IPS DF 4.7 (cell line): ENCODE results near the gene HOMER1.

Source experiments
- DNase-seq: peaks from one replicate; pipeline ENCODE4 v3.0.0-alpha.2; 2013; ENCODE audit warnings: low spot score; ENCODE audit errors: extremely low read depth

Gene HOMER1, protein sequence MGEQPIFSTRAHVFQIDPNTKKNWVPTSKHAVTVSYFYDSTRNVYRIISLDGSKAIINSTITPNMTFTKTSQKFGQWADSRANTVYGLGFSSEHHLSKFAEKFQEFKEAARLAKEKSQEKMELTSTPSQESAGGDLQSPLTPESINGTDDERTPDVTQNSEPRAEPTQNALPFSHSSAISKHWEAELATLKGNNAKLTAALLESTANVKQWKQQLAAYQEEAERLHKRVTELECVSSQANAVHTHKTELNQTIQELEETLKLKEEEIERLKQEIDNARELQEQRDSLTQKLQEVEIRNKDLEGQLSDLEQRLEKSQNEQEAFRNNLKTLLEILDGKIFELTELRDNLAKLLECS

DNA sequence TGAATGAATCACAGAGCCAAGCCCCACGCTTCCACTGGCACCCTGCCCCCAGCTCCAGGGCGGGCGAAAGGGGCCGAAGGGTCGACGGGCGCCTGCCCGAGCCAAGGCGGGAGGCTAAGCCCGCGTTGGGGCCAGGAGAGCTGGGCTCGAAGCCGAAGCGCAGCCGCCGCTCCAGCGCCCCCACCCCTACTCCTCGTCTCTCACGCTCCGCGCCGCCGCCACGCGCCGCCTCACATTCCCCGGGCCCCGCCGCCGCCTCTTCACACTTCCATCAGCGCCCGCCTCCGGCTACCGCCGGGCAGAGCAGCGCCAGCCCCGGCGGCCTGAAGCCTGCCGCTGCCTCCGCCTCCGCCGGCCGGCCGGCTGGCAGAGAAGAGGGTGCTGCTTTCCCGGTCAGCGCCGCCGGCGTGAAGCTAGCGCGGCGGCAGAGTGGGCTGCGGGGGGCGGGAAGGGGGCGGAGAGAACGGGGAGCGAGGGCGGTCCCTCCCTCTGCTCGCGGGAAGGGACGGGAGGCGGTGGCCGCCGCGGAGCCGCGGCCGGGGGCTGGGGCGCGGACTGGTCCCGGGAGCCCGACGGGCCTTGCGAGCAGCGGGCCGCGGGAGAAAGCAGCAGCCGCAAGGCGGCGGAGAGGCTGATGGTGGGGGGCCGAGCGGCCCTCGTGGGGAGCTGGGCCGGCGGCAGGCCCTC lies at the start of gene HOMER1:
HOMER1 (minus strand) TSS at position 431 of the 687 bp plus-strand sequence. CDS start 1,360 bp downstream, outside the sequence.
- no peak for DNase-seq

DNA sequence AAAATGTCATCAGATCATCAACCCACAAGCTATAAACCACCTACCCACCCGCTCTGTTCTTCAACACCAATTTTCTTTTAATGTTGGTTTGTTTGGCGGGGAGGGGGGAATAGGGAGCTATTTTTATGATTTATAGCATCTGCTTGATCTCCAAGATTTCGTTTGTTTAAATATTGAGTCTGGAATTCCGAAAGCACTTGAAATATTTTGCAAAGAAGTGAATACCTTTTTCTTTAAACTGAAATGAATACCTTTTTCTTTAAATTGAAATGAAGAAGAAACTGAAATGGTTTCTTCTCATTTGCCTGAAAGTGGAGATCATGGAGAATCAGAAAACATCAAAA lies 49.3 kb upstream of the HOMER1 start:
- no peak for DNase-seq

DNA sequence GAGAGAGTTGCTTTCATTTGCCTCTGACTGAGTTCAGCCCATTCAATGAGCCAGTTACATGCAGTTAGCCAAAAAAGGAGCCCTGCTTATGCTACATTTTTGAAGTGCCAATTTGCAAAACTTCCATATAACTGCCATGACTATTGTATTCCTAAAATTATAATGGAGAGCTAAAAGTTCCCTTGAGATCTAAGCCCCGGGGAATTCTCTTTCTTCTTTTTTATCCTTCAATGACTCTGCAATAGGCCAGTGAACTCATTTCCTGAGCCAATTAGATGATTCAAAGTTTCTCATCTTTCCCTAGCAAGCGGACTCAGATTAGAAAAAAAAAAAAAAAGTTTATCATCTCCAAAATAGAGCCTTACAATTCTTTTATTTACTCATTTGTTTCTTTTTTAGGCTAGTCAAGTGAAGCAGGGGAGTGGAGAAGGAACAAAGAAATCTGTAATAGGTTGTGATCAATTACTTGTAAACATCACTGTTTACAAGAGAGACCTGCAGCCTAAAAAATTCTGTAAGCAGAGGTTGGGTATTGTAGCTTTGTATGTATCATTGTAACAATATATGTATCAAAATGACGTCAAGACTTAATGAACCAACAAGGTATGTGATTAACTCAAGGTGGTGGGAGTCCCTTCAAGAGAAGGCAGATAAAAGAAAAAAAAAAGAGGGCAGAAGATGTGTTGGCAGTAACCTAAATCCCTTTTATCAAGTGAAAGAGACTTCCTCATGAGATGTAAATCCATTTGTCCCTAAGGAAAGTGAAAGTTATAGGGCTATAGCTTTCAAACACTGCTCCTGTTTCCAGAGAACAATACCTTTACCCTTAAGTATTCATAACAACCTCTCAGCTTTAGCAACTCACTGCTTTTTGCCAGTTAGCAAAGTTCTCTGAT lies 48.7 kb upstream of the HOMER1 start:
- no peak for DNase-seq

DNA sequence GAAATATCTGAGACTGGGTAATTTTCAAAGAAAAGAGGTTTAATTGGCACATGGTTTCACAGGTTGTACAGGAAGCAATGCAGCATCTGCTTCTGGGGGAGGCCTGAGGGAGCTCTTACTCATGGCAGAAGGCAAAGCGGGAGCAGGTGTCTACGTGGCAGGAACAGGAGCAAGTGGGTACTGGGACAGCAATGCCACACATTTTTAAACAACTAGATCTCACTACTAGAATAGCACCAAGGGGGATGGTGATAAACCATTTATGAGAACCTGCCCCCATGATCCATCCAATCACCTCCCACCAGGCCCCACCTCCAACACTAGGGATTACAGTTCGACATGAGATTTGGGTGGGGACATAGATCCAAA lies 47.6 kb upstream of the HOMER1 start:
- no peak for DNase-seq

DNA sequence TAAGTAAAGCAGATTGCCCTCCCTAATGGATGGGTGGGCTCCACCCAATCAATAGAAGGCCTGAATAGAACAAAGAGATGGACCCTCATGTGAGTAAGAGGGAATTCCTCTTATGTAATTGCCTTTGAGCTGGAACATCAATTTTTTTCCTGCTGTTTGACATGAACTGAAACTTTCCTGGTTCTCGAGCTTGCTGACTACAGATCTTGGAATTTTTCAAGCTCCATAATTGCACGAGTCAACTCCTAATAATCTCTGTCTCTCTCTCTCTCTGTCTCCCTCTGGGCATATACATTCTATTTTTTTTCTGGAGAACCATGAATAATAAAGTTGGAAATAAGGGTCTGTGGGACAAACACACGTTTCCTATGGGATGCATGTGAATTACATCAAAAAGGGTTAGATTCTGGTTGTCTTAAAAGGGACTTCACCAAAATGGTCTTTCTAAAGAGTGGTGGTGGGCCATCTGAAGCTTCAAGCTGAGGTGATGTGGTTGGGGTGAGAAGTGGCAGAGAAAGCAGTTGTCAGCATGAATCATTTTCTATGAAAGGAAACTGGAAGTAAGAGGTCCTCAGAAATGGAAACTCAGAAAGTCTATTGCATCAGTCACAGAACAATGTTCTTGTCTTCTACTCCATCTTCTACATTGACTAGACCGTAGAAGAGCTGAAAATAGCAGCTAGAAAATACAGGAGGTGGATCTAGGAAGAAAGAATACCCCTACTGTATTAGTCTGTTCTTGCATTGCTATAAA lies 47.0 kb upstream of the HOMER1 start:
- DNase-seq = no peak

DNA sequence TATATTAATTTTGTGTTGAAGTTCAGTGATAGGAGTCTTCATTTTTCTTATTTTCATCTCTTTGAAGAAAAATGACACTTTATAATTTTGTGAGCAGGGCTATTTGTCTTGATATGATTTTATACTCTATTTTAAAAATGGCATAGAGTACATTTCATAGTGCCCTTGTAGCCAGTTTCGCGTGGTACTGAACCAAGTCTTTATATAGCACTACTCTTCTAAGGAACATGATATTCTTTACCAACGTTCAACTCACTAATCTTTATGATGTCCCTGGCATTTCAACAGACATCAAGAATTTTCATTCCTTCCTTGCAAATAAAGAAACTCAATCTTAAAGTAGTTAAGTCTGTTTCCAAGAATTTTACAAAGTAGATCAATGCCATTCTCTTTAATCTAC lies 41.5 kb upstream of the HOMER1 start:
- DNase-seq = no peak

DNA sequence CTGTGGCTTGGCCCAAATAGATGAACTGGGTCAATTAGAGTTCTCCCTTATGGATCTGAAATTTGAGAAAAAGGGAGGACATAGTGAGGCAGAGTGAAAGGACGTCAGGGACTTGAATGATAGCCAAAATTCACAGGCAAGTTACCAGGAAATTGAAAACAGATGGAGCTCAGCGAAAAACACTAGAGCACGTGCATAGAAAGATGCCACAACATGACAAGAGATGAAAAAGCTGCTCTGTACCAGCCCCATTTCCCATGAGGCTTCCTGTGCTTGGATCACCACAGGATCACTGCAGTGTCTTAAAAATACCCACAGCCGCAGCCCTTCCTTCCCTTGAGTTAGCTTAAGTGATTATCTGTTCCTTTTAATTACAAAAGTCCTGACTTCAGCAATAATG lies 39.0 kb upstream of the HOMER1 start:
- DNase-seq = no peak

DNA sequence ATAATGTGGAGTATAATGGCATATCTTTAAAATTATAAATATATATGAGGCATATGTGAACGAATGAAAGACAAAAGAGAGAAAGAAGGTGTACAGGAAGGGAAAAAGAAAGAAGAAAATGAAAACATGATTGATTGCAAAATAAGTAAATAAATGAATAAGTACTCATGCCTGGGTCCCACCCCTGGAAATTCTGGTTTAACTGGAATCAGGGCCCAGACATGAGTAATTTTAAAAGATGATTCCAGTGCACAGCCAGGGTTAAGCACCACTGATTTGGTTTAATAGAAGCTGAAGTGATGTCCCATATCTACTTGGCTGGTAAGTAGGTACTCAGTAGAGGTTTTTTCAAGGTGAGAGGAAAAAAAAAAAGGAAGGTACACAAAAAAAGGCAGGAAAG lies 34.0 kb upstream of the HOMER1 start:
- no peak for DNase-seq

DNA sequence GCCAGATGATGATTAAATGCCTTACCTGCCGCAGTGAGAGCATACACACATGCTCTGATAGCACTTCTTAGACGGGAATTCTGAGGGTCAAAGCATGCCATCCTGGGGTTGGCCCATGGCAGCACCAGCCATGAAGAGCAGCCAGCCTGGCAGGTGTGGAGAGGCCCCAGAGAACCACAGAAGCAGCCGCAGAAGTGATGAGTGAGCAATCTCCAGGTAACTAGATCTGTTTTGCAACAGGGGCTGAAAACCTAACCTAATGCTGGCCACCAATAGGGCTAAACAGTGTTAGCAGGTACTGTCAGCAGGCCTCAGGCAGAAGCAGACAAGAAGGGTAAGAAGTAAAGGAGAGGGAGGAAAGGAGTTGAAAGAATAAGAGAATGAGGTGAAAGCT lies 33.5 kb upstream of the HOMER1 start:
- DNase-seq = no peak

DNA sequence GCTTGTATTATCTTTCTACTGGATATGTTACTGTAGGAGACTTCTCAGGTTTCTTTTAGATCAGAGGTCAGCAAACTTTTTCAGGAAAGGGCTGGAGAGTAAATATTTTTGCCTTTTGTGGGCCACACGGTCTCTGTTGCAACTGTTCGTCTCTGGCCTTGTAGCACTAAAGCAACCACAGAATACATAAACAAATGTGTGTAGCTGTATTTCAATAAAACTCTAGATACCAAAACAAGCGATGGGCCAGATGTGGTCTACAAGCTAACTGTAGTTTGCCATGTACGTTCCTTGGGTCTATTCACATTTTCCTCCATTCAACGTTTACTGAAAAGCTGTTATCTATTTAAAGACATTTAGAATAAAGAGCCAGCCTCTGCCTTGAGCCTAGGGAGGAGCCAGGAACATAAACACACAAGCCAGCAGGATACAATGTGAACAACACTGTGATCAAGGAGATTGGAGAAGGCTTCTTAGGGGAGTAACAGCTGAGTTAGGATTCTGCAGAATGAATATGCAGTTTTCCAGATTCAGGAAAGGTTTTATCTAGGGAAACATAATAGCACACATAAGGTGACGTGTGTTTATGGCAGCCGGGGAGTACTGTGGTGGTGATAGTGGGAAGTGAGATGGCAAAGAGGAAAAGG lies 33.0 kb upstream of the HOMER1 start:
- no peak for DNase-seq

DNA sequence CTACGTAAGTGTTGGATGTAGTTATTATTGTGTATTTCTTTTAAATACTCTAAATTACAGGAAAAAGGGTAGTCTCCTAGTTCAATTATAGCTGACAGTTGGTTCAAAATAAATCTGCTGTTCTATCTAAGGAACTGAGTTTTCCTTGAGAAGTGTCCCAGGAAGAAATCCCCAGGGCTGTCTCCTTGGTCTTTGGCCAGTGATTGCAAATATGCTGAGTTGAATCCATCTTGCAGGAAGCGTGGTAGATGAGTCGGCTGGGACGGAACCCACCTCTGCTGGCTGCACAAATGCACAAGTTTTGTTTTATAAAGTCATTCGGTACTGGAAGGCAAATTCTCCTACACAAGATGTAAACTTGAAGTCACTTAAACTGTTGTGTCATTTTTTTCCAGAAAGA lies 30.2 kb upstream of the HOMER1 start:
- DNase-seq = no peak

DNA sequence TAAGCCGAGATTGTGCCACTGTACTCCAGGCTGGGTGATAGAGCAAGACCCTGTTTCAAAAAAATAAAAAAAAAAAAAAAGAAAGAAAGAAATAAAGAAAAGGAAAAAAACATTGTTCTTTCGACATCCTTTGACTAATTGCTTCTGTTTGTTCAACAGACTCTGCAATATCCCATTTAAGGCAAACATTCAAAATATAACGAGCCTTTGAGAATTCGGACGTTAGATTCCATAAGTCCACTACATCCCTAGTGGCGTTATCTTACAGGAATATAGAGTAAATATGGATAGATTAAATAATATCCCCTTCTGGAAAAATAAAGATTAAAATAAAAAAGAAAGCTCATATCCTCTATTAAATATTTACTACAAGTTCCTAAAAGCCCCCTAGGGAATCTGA lies 27.0 kb upstream of the HOMER1 start:
- no peak for DNase-seq

DNA sequence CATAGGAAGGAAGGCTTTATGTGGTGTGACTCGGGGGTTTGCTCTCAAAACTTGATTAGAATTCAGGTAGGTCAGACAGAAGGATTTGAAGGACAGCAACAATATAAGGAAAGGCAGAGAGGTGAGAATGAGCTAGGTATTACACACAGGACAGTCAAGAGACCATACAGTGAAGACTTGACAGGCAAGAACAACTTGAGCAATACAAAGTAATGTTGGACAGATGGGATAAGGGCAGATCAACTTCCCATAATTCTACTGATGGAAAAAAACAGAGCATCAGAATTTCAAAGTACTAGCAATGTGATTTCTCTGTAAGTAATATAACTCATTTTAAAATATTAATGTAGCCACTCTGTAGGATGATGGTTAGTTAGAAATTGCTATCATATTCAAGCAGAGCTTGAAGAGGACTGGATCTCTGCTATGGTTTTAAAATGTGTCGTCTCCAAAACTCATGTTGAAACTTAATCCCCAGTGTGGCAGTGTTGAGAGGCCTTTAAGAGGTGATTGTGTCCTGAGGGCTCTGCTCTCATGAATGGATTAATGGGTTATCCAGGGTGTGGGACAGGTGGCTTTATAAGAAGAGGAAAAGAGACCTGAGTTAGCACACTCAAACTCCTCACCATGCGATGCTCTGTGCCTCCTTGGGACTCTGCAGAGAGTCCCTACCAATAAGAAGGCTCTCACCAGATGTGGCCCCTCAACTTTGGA lies 22.4 kb upstream of the HOMER1 start:
- DNase-seq = no peak

DNA sequence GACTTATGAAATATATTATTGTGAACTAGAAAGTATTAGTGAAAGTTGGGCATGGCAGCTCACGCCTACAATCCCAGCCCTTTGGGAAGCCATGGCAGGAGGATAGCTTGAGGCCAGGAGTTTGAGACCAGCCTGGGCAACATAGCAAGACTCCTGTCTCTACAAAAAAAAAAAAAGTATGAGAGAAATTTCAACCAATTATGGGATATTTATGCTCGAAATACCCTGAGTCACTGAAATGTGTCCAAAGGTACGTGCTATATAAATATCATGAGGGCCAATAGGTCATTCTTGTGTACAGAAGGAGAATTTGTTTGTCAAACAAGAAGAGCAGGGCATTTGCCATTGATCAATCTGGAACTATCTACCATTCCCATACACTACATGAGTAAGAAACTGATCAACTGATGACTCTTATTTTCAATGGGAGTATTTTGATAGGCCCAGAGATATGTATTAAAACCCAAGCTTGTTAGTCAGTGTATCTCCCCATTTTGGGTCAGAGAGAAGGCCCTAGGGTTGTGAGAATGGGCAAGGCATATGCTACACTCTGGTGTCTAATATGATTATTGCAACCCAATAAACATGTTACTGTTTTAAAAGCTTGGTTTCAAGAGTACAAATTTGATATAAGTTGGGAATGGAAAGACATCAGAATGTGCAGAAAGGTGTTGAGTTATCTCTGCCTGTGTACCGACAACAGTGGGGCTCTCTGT lies 21.7 kb upstream of the HOMER1 start:
- no peak for DNase-seq

DNA sequence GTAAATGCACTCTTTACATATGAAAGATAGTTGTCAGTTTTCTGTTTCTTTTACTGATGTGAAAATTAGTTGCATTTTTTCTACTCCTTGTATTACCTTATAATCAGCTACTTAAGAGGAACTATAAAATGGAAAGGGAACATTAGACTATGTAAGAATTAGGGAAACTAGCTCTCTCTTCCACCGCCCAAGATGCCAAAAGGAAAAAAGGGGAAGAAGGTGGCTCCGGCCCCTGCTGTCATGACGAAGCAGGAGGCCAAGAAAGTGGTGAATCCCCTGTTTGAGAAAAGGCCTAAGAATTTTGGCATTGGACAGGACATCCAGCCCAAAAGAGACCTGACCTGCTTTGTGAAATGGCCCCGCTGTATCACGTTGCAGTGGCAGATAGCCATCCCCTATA lies 15.2 kb upstream of the HOMER1 start:
- DNase-seq = no peak

DNA sequence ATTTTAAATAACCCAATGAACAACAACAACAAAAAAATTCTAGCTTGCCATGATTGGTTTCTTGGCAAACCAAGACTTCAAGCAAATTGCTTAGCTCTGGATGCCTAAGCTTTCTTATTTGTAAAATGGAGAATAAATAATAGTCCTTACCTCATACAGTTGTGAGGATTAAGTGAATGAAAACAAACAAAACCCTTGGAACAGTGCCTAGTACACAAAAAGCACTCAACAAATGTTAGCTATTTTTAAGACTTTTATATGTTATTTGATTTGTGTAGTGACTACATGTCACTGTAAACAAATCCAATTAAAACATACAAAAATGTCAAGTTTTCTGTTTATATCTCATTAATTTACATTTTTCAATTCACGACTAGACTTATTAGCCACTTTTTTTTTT lies 13.5 kb upstream of the HOMER1 start:
- DNase-seq = no peak

DNA sequence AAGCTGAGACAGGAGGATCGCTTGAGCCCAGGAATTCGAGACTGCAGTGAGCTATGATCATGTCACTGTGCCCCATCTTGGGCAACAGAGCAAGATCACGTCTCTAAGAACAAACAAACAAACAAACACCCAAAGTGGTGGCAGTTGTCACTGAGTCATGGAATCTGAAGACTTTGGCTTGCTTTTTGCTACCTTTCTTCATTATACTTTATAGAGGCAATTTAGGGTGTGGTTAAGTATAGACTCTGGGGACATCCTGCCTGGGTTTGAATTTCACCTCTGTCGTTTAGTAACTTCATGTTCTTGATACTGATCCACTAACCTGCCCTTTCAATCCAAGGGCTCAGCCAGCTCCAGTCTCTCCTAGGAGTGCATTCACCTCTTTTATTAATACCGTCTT lies 13.0 kb upstream of the HOMER1 start:
- DNase-seq = no peak

DNA sequence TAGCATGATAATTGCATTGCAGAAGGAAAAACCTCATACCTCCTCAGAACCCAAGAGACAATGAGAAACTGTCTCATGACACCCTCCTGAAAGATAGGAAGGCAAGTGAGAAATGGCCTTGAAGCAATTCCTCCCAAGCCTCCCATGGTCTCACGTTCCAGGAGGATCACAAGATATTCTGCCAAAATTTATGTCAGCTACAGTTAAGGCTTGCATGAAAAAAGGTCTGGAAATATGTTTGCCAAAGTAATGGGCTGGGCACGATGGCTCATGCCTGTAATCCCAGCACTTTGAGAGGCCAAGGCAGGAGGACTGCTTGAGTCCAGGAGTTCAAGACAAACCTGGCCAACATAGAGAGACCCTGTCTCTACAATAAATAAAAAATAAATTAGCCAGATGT lies 12.6 kb upstream of the HOMER1 start:
- DNase-seq = no peak

DNA sequence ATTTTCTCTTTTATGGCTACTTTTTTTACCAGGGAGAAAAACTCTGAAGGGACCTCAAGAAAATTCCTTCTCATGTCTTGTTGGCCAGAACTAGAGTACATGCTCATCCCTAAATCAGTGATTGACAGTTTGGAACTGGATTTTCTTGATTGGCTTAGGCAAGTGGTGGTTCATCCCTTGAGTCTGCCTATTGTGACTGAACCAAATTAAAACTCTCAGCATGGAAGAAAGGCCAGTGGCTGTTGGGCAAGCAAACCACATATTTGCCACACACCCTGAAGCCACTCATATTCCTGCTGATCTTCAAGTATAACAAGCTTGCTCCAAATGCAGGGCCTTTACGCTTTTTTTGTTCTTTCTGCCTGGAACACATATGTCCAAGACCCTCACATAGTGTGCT lies 7.2 kb upstream of the HOMER1 start:
- DNase-seq = no peak

DNA sequence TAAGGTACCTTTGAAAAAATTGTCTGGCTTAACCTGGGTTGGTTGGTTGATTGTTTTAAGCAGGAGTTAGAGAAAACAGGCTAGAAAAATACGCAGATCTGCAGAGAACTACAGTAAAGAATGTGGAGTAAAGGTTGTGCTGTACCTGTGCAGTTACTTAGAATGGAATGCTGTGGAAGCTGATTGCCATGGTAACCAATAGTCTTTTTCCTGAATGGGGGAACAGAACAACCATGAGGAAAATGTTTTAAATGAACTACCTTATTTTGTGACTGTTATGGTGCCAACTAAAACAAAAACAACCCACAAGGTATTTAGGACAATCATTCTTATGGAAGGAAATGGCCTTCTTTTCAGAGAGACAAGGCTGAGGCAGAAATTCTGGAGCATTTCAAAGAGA lies 4.8 kb upstream of the HOMER1 start:
- DNase-seq = no peak
